ENCODE data around the gene GIPC1.

GIPC1 gene

DNA sequence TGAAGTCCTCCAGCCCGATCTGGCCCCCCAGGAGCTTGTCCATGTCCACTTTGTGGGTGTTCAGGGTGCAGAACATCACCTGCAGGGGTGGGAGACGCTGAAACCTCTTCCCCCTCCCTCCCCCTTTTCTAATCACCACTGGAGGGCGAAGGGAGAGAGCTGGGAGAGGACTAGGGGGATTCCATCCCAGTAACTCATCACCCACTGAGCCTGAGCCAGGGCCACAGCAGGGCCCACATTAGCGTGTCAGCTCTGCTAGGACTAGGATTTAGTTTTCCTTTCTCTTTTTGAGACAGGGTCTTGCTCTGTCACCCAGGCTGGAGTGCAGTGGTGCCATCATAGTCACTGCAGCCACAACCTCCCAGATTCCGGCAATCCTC lies 15.2 kb downstream of the GIPC1 start:
- H3K4ac ChIP-seq (ENCODE audit: low read depth in 1 of 2, low read length in 2 of 2): no peak overlapping the region
- H2AK5ac ChIP-seq (ENCODE audit: low read length, severe bottlenecking): no peak overlapping the region
- no peak overlapping the region for H2BK12ac ChIP-seq (ENCODE audit: low read length in 2 of 2)
- H3K4me1 ChIP-seq (ENCODE audit: control insufficient read depth, insufficient read depth, low read depth, low read length): peaks cover 42% of the 10 kb centered on the region
- H2BK15ac ChIP-seq (ENCODE audit: low read depth, poor library complexity, severe bottlenecking): no peak overlapping the region
- peaks cover 44 to 86% of the 10 kb centered on the region in 2 experiments for H3K36me3 ChIP-seq (ENCODE audit: control insufficient read depth in 1 of 2, insufficient read depth in 2 of 2, low read depth in 1 of 2, low read length in 2 of 2)
- peak; percentile 67 for DNase-seq
- no peaks in the 10 kb centered on the region for H3K27me3 ChIP-seq (ENCODE audit: control insufficient read depth in 1 of 2, insufficient read depth in 1 of 2, low read length in 2 of 2)
- no peak overlapping the region for H4K91ac ChIP-seq (ENCODE audit: low read length)
- H3K4me3 ChIP-seq (ENCODE audit: insufficient read depth in 1 of 2, low read depth in 1 of 2, low read length in 2 of 2): no peak overlapping the region
- no peak overlapping the region for H3K14ac ChIP-seq (ENCODE audit: low read length in 2 of 2)
- H3K18ac ChIP-seq (ENCODE audit: low read depth in 1 of 2, low read length in 2 of 2): no peak overlapping the region
- H3K4me2 ChIP-seq (ENCODE audit: low read length, poor library complexity, severe bottlenecking): no peak overlapping the region
- H3K9me3 ChIP-seq (ENCODE audit: control insufficient read depth, low read length): no peaks in the 10 kb centered on the region
- peak overlapping the region; percentile 17 for H4K8ac ChIP-seq (ENCODE audit: low read length)
- no peak overlapping the region for H2AFZ ChIP-seq (ENCODE audit: low read depth, low read length)
- H3K27ac ChIP-seq (ENCODE audit: low read length, poor library complexity, severe bottlenecking): peak overlapping the region; percentile 8
- peaks cover 32% of the 10 kb centered on the region for H3K79me1 ChIP-seq (replicated peaks; ENCODE audit: low read length, poor library complexity, severe bottlenecking)
- no peak overlapping the region for H3K9ac ChIP-seq (ENCODE audit: low read length)
- no peak overlapping the region for H3K23ac ChIP-seq (ENCODE audit: low read length in 2 of 2)
- WGBS: 48% methylated on average over 3 of the region's 5 CpGs
- no peak overlapping the region for H2BK5ac ChIP-seq (ENCODE audit: low read depth, low read length, poor library complexity, severe bottlenecking)
- H2BK120ac ChIP-seq (ENCODE audit: low read depth, low read length): no peak overlapping the region

DNA sequence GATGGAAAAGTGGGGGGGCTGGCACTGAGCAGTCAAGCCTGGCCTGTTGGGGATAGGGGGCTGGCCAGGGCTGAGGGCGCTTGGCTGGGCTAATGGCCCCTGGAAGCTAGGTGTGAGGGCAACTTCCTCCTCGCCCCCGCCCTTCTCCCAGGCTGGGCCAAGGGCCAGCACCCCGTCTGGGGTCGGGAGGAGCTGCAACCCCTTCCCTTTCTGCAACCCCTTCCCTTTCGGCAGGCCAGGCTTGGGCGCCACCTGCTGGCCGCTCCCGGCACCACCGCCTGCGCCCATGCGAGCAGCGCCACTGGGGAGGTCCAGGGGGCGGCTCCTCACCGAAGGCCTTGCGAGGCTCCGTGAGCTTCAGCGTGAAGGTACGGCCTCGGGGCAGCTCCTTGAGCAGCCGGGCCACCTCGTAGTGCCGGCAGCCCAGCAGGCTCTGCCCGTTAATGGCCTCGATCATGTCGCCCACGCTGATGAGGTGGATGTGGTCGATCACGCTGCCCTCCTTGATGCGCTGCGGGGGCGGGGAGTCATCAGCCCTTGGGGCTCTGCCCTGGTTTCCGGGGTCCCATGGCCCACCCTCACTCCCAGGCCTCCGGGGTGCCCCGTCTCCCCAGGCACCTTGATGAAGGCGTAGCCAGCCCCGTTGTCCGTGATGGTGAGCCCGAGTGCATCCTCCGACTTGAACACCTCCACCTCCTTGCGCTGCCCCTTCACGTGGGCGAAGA lies 15.8 kb downstream of the GIPC1 start:
- Histone ChIP-seq H3K9ac (ENCODE audit: low read length) (no peak overlapping the region), H2AFZ (ENCODE audit: low read depth, low read length) (no peak overlapping the region), H4K91ac (ENCODE audit: low read length) (peak overlapping the region; percentile 54), H2BK5ac (ENCODE audit: low read depth, low read length, poor library complexity, severe bottlenecking) (peak overlapping the region; percentile 35), H3K18ac (ENCODE audit: low read depth in 1 of 2, low read length in 2 of 2) (peak overlapping the region in 1 of 2 experiments; percentile 18), H3K27ac (ENCODE audit: low read length, poor library complexity, severe bottlenecking) (peak overlapping the region; percentile 8), H3K14ac (ENCODE audit: low read length in 2 of 2) (no peak overlapping the region), H3K4ac (ENCODE audit: low read depth in 1 of 2, low read length in 2 of 2) (no peak overlapping the region), H3K27me3 (ENCODE audit: control insufficient read depth in 1 of 2, insufficient read depth in 1 of 2, low read length in 2 of 2) (peaks cover 0 to under 1% of the 10 kb centered on the region in 2 experiments), H3K79me1 (replicated peaks; ENCODE audit: low read length, poor library complexity, severe bottlenecking) (peaks cover 30% of the 10 kb centered on the region), H3K4me2 (ENCODE audit: low read length, poor library complexity, severe bottlenecking) (no peak overlapping the region), H3K4me1 (ENCODE audit: control insufficient read depth, insufficient read depth, low read depth, low read length) (peaks cover 48% of the 10 kb centered on the region), H2BK15ac (ENCODE audit: low read depth, poor library complexity, severe bottlenecking) (no peak overlapping the region), H2BK12ac (ENCODE audit: low read length in 2 of 2) (peak overlapping the region in 1 of 2 experiments; percentile 33), H2BK120ac (ENCODE audit: low read depth, low read length) (no peak overlapping the region), H3K36me3 (ENCODE audit: control insufficient read depth in 1 of 2, insufficient read depth in 2 of 2, low read depth in 1 of 2, low read length in 2 of 2) (peaks cover 44 to 86% of the 10 kb centered on the region in 2 experiments), H2AK5ac (ENCODE audit: low read length, severe bottlenecking) (peak overlapping the region; percentile 94), H3K9me3 (ENCODE audit: control insufficient read depth, low read length) (no peaks in the 10 kb centered on the region), H3K23ac (ENCODE audit: low read length in 2 of 2) (no peak overlapping the region), H3K4me3 (ENCODE audit: insufficient read depth in 1 of 2, low read depth in 1 of 2, low read length in 2 of 2) (no peak overlapping the region), H4K8ac (ENCODE audit: low read length) (peak overlapping the region; percentile 40)
- WGBS: 62% methylated on average over 43 of the region's 43 CpGs
- peak; percentile 43 for DNase-seq

DNA sequence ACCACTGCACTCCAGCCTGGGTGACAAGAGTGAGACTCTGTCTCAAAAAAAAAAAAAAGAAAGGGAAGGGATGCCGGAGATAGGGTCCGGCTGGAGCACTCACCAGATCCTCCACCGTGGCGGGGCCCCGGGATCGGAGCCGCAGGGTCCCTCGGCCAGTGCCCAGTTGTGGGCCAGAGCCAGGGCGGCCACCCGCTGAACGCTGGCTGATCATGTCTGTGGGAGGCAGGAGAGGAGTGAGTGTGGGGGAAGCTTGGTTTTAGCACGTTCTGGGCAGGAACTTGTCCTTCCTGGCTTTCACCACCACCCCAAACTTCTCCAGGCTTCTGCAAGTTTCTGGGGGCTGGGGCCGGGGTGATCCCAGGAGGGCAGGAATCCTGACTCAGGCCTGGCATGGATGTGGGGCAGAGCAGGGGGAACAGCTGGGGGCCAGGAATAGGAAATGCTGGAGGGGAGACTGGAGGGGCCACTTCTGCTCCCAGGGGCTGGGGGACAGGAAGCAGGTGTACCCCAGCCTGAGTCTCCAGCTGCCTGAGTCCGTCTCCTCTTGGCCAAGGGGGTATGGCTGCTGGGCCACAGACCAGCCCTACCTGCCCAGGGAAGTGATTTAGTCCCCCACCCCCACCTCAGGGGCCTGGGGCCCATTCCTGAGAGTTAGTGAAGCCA lies 16.5 kb downstream of the GIPC1 start:
- peaks cover 42 to 81% of the 10 kb centered on the region in 2 experiments for H3K36me3 ChIP-seq (ENCODE audit: control insufficient read depth in 1 of 2, insufficient read depth in 2 of 2, low read depth in 1 of 2, low read length in 2 of 2)
- peak overlapping the region; percentile 61 for H2AK5ac ChIP-seq (ENCODE audit: low read length, severe bottlenecking)
- H2BK5ac ChIP-seq (ENCODE audit: low read depth, low read length, poor library complexity, severe bottlenecking): no peak overlapping the region
- H3K14ac ChIP-seq (ENCODE audit: low read length in 2 of 2): no peak overlapping the region
- H2BK15ac ChIP-seq (ENCODE audit: low read depth, poor library complexity, severe bottlenecking): no peak overlapping the region
- peaks cover 29% of the 10 kb centered on the region for H3K79me1 ChIP-seq (replicated peaks; ENCODE audit: low read length, poor library complexity, severe bottlenecking)
- peak overlapping the region; percentile 33 for H3K27ac ChIP-seq (ENCODE audit: low read length, poor library complexity, severe bottlenecking)
- peaks cover 54% of the 10 kb centered on the region for H3K4me1 ChIP-seq (ENCODE audit: control insufficient read depth, insufficient read depth, low read depth, low read length)
- no peak for DNase-seq
- no peak overlapping the region for H3K4me2 ChIP-seq (ENCODE audit: low read length, poor library complexity, severe bottlenecking)
- H2BK120ac ChIP-seq (ENCODE audit: low read depth, low read length): no peak overlapping the region
- H2BK12ac ChIP-seq (ENCODE audit: low read length in 2 of 2): no peak overlapping the region
- no peak overlapping the region for H3K4ac ChIP-seq (ENCODE audit: low read depth in 1 of 2, low read length in 2 of 2)
- H4K91ac ChIP-seq (ENCODE audit: low read length): no peak overlapping the region
- H3K9ac ChIP-seq (ENCODE audit: low read length): no peak overlapping the region
- peaks cover 0 to 7% of the 10 kb centered on the region in 2 experiments for H3K27me3 ChIP-seq (ENCODE audit: control insufficient read depth in 1 of 2, insufficient read depth in 1 of 2, low read length in 2 of 2)
- H2AFZ ChIP-seq (ENCODE audit: low read depth, low read length): no peak overlapping the region
- H3K18ac ChIP-seq (ENCODE audit: low read depth in 1 of 2, low read length in 2 of 2): no peak overlapping the region
- no peak overlapping the region for H3K4me3 ChIP-seq (ENCODE audit: insufficient read depth in 1 of 2, low read depth in 1 of 2, low read length in 2 of 2)
- no peak overlapping the region for H3K23ac ChIP-seq (ENCODE audit: low read length in 2 of 2)
- WGBS: 97% methylated on average over 8 of the region's 14 CpGs
- H3K9me3 ChIP-seq (ENCODE audit: control insufficient read depth, low read length): no peaks in the 10 kb centered on the region
- peak overlapping the region; percentile 28 for H4K8ac ChIP-seq (ENCODE audit: low read length)

DNA sequence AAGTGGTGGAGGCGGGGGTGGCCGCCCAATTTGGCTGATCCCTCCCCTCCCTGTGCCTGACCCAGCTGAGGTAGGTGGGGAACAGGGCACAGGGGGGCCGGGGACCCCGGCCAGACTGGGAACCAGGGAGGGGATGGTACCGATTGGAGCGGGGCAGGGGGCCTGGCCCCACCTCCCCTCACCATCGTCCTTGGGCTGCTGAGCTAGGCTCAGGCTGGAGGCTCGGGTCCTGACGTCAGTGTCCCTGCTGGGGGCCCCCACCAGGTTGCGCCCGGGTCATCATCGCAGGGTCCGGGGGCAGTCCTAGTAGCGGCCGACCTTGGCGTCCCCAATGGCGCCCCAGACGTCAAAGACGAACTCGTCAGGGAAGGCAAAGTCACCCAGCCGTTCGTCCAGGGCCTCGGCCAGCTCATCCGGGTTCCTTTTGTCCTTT lies 17.8 kb downstream of the GIPC1 start:
- H3K27ac ChIP-seq (ENCODE audit: low read length, poor library complexity, severe bottlenecking): no peak overlapping the region
- H3K4me3 ChIP-seq (ENCODE audit: insufficient read depth in 1 of 2, low read depth in 1 of 2, low read length in 2 of 2): no peak overlapping the region
- no peak overlapping the region for H3K4ac ChIP-seq (ENCODE audit: low read depth in 1 of 2, low read length in 2 of 2)
- no peak overlapping the region for H4K8ac ChIP-seq (ENCODE audit: low read length)
- H2BK120ac ChIP-seq (ENCODE audit: low read depth, low read length): no peak overlapping the region
- H3K4me1 ChIP-seq (ENCODE audit: control insufficient read depth, insufficient read depth, low read depth, low read length): peaks cover 54% of the 10 kb centered on the region
- no peak overlapping the region for H2AK5ac ChIP-seq (ENCODE audit: low read length, severe bottlenecking)
- no peak overlapping the region for H2BK5ac ChIP-seq (ENCODE audit: low read depth, low read length, poor library complexity, severe bottlenecking)
- H2AFZ ChIP-seq (ENCODE audit: low read depth, low read length): no peak overlapping the region
- no peak overlapping the region for H3K23ac ChIP-seq (ENCODE audit: low read length in 2 of 2)
- H3K9me3 ChIP-seq (ENCODE audit: control insufficient read depth, low read length): no peaks in the 10 kb centered on the region
- H3K36me3 ChIP-seq (ENCODE audit: control insufficient read depth in 1 of 2, insufficient read depth in 2 of 2, low read depth in 1 of 2, low read length in 2 of 2): peaks cover 42 to 82% of the 10 kb centered on the region in 2 experiments
- H3K9ac ChIP-seq (ENCODE audit: low read length): no peak overlapping the region
- no peak for DNase-seq
- H3K27me3 ChIP-seq (ENCODE audit: control insufficient read depth in 1 of 2, insufficient read depth in 1 of 2, low read length in 2 of 2): peaks cover 0 to 10% of the 10 kb centered on the region in 2 experiments
- no peak overlapping the region for H4K91ac ChIP-seq (ENCODE audit: low read length)
- WGBS: 90% methylated on average over 24 of the region's 24 CpGs
- H3K79me1 ChIP-seq (replicated peaks; ENCODE audit: low read length, poor library complexity, severe bottlenecking): peaks cover 29% of the 10 kb centered on the region
- no peak overlapping the region for H2BK15ac ChIP-seq (ENCODE audit: low read depth, poor library complexity, severe bottlenecking)
- no peak overlapping the region for H3K18ac ChIP-seq (ENCODE audit: low read depth in 1 of 2, low read length in 2 of 2)
- H2BK12ac ChIP-seq (ENCODE audit: low read length in 2 of 2): no peak overlapping the region
- H3K14ac ChIP-seq (ENCODE audit: low read length in 2 of 2): no peak overlapping the region
- no peak overlapping the region for H3K4me2 ChIP-seq (ENCODE audit: low read length, poor library complexity, severe bottlenecking)
